GM19099 (cell line): Measurements from ENCODE around the gene C2CD4D.

Experiments used
- POLR2A ChIP-seq: IDR thresholded peaks from 3 replicates; pipeline ENCODE4 v1.6.1; 2011; ENCODE audit warnings: low read depth; ENCODE audit not compliant: insufficient read length; ENCODE audit errors: extremely low read depth

C2CD4D gene

DNA sequence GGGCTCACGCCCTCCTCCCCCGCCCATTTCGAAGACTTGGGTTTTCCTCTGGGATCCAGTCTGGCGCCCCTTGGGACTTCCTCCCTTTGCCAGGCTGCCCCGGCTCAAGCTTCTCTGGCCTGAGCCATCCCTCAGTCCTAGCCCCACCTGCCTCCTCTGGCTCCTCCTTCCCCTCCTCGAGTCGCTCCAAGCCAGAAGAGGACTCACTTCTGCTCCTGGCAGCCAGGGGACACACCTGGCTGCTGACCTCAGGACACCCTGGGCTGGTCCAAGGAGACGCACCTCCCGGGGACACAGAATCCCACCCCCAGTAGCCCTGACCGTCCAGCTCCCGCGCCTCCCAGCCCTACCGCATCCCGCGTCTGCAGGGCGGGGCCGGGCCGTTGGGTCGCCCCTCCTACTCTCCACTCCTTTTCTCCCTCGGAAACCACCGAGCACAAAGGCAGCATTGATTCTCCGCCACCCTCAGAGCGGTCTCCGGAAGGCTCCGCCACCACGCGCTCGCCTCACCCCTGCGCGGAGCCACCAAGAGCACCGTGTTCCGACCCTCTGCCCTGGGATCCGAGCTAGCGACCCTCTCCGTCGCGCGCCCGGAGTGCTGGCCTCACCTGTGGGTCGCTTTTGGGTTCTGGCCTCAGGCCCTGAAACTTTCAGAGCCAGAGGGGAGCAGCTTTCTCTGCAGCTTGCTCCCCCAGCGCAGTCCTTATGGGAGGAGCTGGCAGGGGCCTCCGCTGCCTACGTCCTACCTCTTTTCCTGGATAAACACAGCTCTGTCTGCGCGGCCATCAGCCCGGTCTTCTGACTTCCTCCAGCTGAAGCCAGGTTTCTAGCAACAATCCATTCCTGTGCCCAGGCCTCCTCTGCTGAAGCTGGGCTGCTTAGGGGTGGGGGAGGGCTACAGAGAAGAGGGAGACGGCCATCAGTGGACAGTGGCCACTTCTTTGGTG lies at the start of gene C2CD4D:
Gene C2CD4D (minus strand): TSS at position 364 of the 947 bp plus-strand sequence. CDS start 831 bp downstream, outside the sequence.
- TF ChIP-seq POLR2A = no peak

DNA sequence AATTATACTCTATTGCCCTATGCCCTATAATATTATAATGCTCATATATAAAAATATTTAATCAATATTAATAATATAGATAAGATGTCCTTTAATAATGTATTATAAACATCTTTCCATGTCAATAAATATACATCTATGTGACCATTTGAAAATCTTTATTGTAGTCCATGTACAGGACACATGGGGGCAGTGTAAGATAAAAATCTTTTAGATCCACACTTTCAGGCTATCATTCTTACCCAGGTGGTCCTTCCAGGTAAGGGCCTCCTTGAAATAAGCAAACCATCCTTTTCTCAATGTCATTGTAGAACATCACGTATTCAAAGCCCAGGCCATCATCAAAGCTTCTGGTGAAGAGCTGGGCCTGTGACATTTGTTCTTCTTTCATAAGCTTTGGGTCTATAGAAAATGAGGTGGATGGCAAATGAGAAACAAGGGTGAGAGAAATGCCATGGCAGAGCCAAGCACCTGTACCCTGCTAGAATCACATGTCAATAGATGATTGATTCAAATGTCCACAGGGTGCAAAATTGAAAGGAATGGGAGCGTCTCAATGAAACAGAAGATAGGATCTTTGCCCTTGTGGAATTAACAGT lies 49.5 kb upstream of the C2CD4D start:
- TF ChIP-seq POLR2A = no peak

DNA sequence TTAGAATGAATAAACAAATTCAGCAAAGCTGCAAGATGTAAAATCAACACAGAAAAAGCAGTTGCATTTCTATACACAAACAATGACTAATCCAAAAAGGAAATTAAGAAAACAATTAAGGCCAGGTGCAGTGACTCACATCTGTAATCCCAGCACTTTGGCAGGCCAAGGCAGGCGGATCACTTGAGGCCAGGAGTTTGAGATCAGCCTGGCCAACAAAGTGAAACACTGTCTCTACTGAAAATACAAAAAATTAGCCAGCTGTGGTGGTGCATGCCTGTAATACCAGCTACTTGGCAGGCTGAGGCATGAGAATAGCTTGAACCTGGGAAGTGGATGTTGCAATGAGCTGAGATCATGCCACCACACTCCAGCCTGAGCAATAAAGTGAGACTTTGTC lies 47.4 kb upstream of the C2CD4D start:
- no peak for TF ChIP-seq POLR2A

DNA sequence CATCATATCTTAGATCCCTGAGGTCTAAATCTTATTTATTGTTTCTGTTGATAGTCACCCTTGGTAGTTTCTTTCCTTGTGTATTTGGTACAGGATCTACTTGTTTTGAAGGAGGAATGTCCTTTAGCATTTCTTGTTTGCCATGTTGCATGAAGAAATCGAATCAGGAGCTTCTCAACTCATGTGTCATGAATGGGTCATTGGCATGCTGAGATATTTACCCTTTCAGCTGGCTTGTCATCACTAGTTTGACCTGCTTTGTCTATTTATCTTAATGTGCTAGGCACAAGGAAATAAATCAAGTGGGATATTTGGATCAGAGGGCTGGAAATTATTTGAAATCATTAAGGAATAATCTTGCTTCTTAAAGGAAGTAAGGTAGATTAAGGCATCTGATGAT lies 45.9 kb upstream of the C2CD4D start:
- TF ChIP-seq POLR2A = no peak

DNA sequence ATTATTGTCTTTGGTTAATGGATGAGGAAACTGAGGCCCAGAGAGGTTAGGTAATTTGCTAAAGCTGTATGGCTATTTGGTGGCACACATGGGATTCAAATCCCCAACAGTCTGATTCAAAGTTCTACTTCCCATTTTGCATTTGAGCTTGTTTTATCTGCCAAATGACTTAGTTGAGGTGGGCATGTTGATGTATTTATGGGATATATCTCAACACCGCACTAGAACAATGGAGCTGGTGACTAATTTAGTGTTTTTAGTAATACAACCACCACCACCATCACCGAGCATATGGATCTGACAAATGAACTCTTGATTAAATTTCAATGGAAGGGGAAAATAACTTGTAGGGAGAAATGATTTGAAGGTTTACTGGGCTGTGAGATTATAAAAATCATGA lies 42.8 kb upstream of the C2CD4D start:
- no peak for TF ChIP-seq POLR2A

DNA sequence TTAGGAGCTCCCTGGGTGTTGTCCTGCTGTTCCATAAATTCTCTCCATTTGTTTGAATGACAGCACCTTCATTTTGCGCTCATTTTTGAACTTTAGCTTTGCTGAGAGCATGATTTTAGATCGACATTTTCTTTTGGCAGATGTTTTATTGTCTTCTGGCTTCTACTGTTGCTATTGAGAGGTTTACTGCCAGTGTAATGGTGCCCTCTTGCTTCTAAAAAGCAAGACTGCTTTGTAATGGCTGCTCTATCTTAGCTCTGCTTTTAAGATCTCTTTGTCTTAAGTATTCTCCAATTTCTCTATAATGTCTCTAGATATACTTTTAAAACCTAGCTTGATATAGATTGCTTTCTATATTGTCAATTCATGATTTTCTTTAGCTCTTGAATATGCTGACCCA lies 41.9 kb upstream of the C2CD4D start:
- TF ChIP-seq POLR2A = no peak

DNA sequence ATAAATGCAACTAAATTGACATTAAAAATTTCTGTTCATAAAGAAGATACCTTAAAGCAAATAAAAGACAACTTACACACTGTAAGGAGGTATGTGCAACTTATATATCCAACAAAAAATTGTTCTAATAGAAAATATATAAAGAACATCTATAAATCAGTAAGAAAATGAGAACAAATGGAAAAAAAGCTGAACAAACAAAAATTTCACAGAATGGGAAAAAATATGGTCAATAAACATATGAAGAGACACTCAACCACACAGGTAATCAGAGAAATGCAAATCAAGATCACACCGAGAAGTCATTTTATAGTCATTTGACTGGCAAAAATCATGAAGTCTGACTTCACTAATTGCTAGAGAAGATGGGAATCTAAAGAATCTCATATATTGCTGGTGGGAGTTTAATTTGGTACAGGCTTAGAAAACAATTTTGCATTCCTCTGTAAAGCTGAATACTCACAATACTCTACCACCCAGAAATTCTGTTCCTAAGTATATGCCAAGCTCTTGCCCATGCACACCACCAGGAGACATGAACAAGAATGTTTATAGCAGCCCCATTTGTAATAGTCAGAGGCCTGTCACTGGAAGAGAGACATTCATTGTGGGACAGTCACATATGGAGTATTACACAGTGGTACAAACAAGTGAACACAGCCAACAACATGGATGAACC lies 35.9 kb upstream of the C2CD4D start:
- TF ChIP-seq POLR2A = no peak

DNA sequence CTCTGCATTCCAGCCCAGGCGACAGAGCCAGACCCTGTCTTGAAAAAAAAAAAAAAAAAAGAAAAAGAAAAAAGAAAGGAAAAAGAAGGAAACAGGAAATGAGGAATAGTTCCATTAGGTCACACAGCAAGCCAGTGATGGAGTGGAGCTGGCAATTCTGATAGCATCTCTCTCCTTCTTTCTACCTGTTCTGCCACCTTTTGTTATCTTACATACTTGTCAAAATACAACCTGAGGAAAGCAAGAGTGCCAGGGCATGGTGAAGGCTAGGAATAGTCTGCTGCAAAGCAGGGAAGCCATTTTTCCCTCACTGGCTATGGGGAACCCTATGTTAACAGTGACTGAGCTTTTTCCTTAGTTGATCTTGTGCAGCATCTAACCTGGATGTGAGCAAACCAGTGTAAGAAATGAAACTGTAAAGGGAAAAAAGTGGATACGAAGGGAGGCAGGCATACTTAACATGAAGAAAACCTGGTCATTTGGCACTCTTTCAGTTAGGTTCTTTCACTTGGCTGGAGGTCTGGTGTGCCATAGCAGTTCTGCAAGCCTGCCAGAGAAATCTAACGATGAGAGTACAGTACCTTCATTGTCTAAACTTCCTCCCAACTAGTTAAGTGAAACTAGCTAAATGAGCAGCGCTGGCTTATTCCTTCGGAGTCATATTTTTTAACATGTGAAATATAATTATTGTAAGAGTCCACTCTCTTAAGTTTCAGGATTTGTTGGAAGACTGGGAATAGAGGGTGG lies 31.8 kb upstream of the C2CD4D start:
- no peak for TF ChIP-seq POLR2A

DNA sequence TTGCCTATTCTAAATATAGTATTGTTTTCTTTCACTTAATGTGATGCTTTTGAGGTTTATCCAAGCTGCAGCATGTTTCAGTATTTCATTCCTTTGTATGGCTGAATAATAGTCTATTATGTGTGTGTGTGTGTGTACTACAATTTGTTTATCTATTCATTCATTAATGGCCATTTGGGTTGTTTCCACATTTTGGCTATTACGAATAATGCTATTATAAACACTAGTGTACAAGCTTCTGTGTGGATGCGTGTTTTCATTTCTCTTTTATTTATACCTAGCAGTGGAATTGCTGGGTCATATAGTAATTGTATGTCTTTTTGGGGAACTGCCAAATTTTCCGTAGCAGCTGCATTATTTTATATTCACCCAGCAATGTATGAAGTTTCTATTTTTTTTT lies 28.9 kb upstream of the C2CD4D start:
- no peak for TF ChIP-seq POLR2A

DNA sequence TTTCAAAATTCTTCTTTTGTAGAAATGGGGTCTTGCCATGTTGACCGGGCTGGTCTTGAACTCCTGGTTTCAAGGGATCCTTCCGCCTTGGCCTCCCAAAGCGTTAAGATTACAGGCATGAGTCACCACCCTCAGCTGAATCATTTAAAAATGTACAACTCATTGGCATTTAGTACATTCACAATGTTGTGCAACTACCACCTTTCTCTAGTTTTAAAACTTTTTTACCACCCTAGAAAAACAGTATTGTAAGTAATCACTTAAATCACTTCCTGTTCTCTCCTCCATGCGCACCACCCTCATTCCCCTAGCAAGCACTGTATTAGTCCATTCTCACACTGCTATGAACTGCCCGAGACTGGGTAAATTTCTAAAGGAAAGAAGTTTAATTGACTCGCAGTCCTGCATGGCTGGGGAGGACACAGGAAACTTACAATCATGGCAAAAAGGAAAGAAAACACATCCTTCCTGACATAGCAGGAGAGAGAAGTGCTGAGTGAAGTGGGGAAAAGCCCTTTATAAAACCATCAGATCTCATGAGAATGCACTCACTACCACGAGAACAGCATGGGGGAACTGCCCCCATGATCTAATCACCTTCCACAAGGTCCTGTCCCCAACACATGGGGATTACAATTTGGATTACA lies 28.3 kb upstream of the C2CD4D start:
- TF ChIP-seq POLR2A = no peak

DNA sequence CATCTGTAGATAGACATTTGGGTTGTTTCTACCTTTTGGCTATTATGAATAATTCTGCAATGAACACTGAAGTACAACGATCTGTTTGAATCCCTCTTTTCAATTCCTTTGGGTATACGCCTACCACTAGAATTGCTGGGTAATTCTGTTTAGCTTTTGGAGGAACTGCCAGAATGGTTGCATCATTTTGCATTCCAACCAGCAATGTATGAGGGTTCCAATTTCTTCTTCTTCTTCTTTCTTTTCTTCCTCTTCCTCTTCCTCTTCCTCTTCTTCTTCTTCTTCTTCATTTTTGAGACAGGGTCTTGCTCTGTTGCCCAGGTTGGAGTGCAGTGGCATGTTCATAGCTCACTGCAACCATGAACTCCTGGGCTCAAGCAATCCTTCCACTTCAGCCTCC lies 27.7 kb upstream of the C2CD4D start:
- no peak for TF ChIP-seq POLR2A

DNA sequence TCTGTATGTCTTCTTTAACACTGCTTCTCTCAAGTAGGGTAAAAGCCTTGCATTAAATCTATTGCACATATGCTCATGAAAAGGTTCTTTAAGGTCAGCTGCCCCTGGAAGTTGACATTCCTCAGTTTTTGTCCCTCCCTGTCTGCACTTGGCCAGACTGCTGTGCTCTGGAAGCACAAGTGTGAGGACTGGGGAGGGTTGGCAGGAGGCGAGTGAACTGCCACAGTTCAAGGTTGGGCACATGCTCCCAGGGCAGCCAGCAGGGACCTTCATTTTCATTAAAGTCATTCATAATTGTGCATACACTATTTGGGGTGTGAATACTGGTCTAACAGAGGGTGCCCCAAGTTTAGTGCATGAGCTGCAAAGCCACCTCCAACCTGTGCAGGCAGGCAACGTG lies 24.8 kb upstream of the C2CD4D start:
- no peak for TF ChIP-seq POLR2A

DNA sequence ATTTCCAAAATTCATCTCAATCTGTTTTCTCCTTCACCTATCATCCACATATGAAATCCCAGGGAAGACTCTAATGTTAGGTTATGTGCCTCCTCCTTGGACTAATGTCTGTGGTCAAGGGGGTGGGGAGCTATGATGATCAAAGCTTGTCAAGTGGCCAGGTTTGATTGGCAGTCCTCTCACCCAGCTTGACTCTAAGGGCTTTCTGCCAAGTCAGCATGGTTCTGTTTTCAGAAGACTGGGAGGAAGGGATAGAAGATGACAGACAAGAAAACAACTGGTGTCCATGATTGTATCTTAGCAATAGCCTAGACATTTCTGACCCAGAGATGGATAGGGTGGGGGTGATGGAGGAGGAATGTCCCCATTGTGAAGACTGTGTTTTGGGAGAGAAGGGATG lies 23.0 kb upstream of the C2CD4D start:
- TF ChIP-seq POLR2A = no peak

DNA sequence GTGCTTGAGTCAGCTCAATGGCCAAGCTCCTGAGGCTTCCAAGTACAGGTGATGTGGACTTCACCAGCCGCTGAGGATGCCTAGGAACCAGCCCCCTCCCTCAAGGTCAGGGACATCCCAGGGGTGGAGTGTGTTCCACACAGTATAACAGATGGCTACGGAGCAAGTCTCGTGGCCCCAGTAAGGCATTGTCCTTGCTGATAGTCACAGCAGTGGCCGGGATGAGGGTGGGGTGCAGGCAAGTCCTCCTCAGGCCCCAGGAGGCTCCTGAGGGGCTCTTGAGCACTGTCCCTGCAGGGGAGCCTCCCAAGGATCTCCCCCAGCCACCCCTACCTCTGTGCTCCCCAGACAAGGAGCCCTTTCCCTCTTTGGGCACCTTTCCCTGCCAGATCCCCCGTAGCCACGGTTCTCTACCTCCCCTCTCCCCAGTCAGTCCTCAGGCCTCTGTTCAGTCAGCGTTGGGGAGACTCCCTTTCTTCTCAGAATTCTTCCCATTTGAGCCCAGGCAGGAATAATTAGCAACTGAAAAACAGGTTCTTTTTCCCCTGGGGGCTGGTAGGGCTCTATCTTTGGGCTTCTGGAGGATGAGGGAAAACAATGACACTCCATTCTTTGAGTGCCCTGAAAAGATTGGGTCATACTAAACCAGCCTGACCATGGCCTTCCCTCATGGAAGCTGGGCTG lies 21.0 kb upstream of the C2CD4D start:
- no peak for TF ChIP-seq POLR2A
